VCaP (cell line): ENCODE results near the gene SQOR.
A peak's percentile ranks its signal among the peaks of the same experiment; 100 is the strongest.

Source experiments
- H3K27ac ChIP-seq: fragments of 450-650 bp; 2 replicates; pipeline ENCODE4 v1.5.1; 2017
- TF ChIP-seq, protein P1 (sequence below): fragments of 450-650 bp; conservative IDR thresholded peaks from 2 replicates; pipeline ENCODE4 v1.5.1; 2017; ENCODE audit warnings: mild to moderate bottlenecking, moderate library complexity

Gene SQOR

GRCh38 chr15:45634432-45635190, at the start of gene SQOR:
Gene SQOR (plus strand): TSS chr15:45635029. CDS start chr15:45658924, 23,895 bp downstream.
- peak within 1 kb of the TSS; percentile 81 for H3K27ac ChIP-seq

DNA sequence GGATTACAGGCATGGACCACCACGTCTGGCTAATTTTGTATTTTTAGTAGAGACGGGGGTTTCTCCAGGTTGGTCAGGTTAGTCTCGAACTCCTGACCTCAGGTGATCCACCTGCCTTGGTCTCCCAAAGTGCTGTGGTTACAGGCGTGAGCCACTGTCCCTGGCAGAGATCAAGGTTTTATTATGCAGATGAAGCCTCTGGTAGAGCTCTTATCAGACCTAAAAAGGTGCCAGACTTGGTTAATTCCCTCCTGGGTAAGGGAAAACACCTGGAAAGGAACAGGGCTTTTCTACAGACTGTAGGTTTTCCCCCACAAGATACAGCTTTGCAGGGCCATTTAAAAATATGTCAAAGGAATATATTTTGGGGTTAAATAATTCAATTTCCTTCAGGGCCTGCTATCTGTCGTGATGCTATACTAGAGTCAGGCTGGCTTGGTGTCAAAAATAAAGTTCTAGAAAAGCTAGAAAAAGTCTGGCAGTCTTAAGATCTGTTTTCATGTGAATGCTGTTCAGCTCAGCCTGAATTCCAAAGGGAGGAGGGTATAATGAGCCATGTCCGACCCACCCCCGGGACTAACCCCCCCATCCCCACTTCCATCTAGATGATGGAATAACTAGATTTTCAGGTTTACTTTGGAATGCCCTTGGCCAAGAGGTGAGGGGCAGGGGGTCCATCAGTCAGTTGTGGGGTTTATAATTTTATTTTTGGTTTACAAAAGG, 49.6 kb upstream of the SQOR start:
- H3K27ac ChIP-seq, result no peak overlapping the region
- TF ChIP-seq, protein P1, sequence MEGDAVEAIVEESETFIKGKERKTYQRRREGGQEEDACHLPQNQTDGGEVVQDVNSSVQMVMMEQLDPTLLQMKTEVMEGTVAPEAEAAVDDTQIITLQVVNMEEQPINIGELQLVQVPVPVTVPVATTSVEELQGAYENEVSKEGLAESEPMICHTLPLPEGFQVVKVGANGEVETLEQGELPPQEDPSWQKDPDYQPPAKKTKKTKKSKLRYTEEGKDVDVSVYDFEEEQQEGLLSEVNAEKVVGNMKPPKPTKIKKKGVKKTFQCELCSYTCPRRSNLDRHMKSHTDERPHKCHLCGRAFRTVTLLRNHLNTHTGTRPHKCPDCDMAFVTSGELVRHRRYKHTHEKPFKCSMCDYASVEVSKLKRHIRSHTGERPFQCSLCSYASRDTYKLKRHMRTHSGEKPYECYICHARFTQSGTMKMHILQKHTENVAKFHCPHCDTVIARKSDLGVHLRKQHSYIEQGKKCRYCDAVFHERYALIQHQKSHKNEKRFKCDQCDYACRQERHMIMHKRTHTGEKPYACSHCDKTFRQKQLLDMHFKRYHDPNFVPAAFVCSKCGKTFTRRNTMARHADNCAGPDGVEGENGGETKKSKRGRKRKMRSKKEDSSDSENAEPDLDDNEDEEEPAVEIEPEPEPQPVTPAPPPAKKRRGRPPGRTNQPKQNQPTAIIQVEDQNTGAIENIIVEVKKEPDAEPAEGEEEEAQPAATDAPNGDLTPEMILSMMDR, result no peak

More at GRCh38 chr15:45634432-45635190, at the start of gene SQOR:
- TF ChIP-seq, protein P1, result no peak

GRCh38 chr15:45586125-45586524, 48.7 kb upstream of the SQOR start:
- peak overlapping the region; percentile 96 for H3K27ac ChIP-seq
- TF ChIP-seq, protein P1, result no peak

- H3K27ac ChIP-seq, result peak overlapping the region; percentile 96
- TF ChIP-seq, protein P1, result no peak
These were observed 48.2 kb upstream of the SQOR start for GRCh38 chr15:45586601-45587094.

DNA sequence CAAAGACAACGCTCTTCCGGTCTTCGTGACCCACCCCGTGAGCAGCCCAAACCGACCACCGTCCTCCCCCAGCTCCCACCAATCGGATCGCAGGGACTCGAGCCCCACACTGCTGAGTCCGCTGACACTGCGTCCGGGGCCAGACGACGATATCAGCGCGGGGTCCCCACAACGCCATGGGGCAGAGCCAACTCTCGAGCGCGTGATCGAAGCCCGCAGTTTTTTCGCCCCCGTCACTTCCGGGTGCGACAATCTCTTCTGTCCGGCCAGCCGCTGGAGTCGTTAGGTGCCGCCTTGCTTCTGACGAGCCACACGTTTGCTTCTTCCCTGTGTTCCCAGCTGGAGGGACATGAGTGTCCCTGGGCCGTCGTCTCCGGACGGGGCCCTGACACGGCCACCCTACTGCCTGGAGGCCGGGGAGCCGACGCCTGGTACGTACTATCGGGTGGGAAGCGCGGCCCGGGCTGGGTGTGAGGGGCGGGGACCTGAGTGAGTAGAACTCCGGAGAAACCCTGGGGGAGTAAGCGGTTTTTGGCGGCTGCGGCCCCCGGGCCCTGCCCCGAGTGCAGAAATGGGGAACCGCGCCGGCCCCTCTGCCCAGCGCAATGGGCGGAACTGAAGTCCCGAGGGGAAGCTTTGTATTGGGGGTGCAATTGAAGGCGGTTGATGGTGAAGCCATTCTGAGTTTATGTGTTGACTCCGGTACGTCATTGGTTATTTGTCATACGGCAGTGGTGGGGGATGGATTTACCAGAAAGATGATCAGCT, 47.5 kb upstream of the SQOR start, which contains the start of gene BLOC1S6:
Gene BLOC1S6, plus strand, starts transcription at position 285 of the 768 bp plus-strand sequence. Its CDS starts 65 bp downstream, at position 350.
- TF ChIP-seq, protein P1, result no peak
- H3K27ac ChIP-seq, result peak within 1 kb of the TSS; percentile 96

DNA sequence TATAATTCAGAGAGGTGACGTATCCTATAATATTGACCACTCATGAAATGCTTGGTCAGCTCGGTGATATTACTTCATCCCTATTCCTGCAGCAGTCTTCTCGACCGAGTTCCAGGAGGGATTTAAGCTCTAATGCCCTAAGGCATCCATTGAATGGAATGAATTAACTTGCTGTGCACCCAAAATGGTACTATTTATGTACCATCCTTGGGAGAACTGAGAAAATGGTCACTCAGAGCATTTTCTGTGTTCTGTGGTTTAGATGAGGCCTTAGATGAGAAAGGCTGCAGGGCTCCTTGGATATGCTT, 47.0 kb upstream of the SQOR start:
- TF ChIP-seq, protein P1, result no peak
- H3K27ac ChIP-seq, result peak overlapping the region; percentile 96
